ENCODE data around the gene CCHCR1.

DNA sequence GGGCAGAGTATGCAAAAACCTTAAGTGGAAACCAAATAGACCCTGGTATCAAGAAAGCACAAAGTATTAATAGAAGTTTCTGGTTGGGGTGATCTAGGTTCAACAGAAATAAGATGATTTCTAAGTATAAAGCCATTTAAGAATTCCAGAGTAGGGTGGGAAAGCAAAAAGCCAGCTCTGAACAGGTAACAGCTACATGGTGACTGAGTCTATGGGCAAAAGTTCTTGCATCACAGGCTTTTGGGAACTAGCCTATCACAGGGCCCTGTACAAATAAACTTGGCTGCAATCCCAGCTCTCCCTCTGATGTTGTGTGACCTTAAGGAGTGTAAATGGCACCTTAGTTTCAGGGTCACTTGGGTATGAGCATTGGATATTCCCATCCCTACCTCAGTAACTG lies 6.3 kb upstream of the CCHCR1 start:
- TF ChIP-seq, protein P1, sequence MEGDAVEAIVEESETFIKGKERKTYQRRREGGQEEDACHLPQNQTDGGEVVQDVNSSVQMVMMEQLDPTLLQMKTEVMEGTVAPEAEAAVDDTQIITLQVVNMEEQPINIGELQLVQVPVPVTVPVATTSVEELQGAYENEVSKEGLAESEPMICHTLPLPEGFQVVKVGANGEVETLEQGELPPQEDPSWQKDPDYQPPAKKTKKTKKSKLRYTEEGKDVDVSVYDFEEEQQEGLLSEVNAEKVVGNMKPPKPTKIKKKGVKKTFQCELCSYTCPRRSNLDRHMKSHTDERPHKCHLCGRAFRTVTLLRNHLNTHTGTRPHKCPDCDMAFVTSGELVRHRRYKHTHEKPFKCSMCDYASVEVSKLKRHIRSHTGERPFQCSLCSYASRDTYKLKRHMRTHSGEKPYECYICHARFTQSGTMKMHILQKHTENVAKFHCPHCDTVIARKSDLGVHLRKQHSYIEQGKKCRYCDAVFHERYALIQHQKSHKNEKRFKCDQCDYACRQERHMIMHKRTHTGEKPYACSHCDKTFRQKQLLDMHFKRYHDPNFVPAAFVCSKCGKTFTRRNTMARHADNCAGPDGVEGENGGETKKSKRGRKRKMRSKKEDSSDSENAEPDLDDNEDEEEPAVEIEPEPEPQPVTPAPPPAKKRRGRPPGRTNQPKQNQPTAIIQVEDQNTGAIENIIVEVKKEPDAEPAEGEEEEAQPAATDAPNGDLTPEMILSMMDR (IDR thresholded peaks at IDR 0.05): no peak
- no peak for TF ChIP-seq POLR2A (IDR thresholded peaks at IDR 0.05)

All from body of pancreas (tissue), 4 donors.